GM23248 (cell line): ENCODE data around the gene AKAP7. TPM values are rescaled to one million over a fixed set of nuclear protein-coding genes. Genes with fewer than 3 reads are reported as not detected.

ENCODE experiments used
- DNase-seq: peaks from one replicate; pipeline ENCODE4 v3.0.0-alpha.2; 2015
- H2AFZ ChIP-seq: fragments of 200-600 bp; sonication (generic); 2 replicates; pipeline ENCODE4 v1.6.1; 2016; ENCODE audit warnings: antibody characterized with exemption
- H3F3A ChIP-seq: fragments of 200-600 bp; sonication (generic); 2 replicates; pipeline ENCODE4 v1.6.1; 2016; ENCODE audit warnings: mild to moderate bottlenecking, antibody characterized with exemption, mixed run types; ENCODE audit not compliant: insufficient read depth
- H3K27ac ChIP-seq: fragments of 200-600 bp; sonication (generic); 2 replicates; pipeline ENCODE4 v1.5.1; 2016; ENCODE audit warnings: mild to moderate bottlenecking
- H3K27me3 ChIP-seq: fragments of 200-600 bp; sonication (generic); replicated peaks from 2 replicates; pipeline ENCODE4 v1.6.1; 2016; ENCODE audit warnings: mild to moderate bottlenecking; ENCODE audit not compliant: insufficient read depth
- H3K36me3 ChIP-seq: fragments of 200-600 bp; sonication (generic); 2 replicates; pipeline ENCODE4 v1.6.1; 2016; ENCODE audit warnings: low read depth, mild to moderate bottlenecking
- H3K4me1 ChIP-seq: fragments of 200-600 bp; sonication (generic); 2 replicates; pipeline ENCODE4 v1.6.1; 2016; ENCODE audit warnings: mild to moderate bottlenecking; ENCODE audit not compliant: insufficient read depth
- H3K4me2 ChIP-seq: fragments of 200-600 bp; sonication (generic); one replicate; pipeline ENCODE4 v1.6.1; 2016; ENCODE audit warnings: mild to moderate bottlenecking; ENCODE audit not compliant: unreplicated experiment
- H3K4me3 ChIP-seq: fragments of 200-600 bp; sonication (generic); 2 replicates; pipeline ENCODE4 v1.5.1; 2016; ENCODE audit warnings: mild to moderate bottlenecking
- H3K79me2 ChIP-seq: fragments of 200-600 bp; sonication (generic); 2 replicates; pipeline ENCODE4 v1.6.1; 2016; ENCODE audit warnings: mild to moderate bottlenecking; ENCODE audit not compliant: insufficient read depth
- H3K9ac ChIP-seq: fragments of 200-600 bp; sonication (generic); 2 replicates; pipeline ENCODE4 v1.6.1; 2016; ENCODE audit warnings: mild to moderate bottlenecking
- H3K9me2 ChIP-seq: fragments of 200-600 bp; sonication (generic); 2 replicates; pipeline ENCODE4 v1.6.1; 2016; ENCODE audit warnings: mixed run types, mild to moderate bottlenecking, moderate library complexity; ENCODE audit not compliant: insufficient read depth
- H3K9me3 ChIP-seq: fragments of 200-600 bp; sonication (generic); one replicate; pipeline ENCODE4 v1.6.1; 2017; ENCODE audit warnings: low read depth
- H4K20me1 ChIP-seq: fragments of 200-600 bp; sonication (generic); 2 replicates; pipeline ENCODE4 v1.6.0; 2016; ENCODE audit not compliant: insufficient read depth
- EZH2 ChIP-seq: fragments of 200-600 bp; sonication (generic); IDR thresholded peaks from 2 replicates; pipeline ENCODE4 v1.6.1; 2018; ENCODE audit warnings: antibody characterized with exemption, mild to moderate bottlenecking; ENCODE audit not compliant: insufficient read depth, poor library complexity, severe bottlenecking
- EZH2phosphoT487 ChIP-seq: fragments of 200-600 bp; sonication (generic); IDR thresholded peaks from 2 replicates; pipeline ENCODE4 v1.6.1; 2018; ENCODE audit warnings: antibody characterized with exemption, moderate library complexity, mild to moderate bottlenecking, low read depth; ENCODE audit not compliant: insufficient read depth
- WGBS, 2 experiments: methylation state at CpG; one replicate each; pipeline ENCODE4 v1.1.6; 2015 to 2017; ENCODE audit warnings: low lambda C conversion rate in 2 of 2, low coverage in 1 of 2; ENCODE audit errors: missing lambda C conversion rate in 2 of 2; 5-methylcytosine and 5-hydroxymethylcytosine counted together
- in situ Hi-C: fragments of 300-500 bp; cut with MboI; formaldehyde crosslinking; loops from 2 replicates; pipeline ENCODE4 v1.15.0; 2020
- polyA plus RNA-seq: library from polyadenylated mRNA; unstranded; fragments of >200 nt; fragmentation: Nextera tagmentation; extraction: Ambion mirVana; gene quantifications from 2 replicates; pipeline ENCODE4 v1.2.1, GENCODE V29; 2016
- total RNA-seq: library from RNA; depleted of rRNA; stranded (reverse); fragments of >200 nt; shearing (Covaris generic); gene quantifications from 2 replicates; pipeline ENCODE4 v1.2.3, GENCODE V29; 2014

Gene AKAP7
- total and polyA plus RNA-seq, 2 experiments from 2014 or later = 3.2 to 8.2 TPM

DNA sequence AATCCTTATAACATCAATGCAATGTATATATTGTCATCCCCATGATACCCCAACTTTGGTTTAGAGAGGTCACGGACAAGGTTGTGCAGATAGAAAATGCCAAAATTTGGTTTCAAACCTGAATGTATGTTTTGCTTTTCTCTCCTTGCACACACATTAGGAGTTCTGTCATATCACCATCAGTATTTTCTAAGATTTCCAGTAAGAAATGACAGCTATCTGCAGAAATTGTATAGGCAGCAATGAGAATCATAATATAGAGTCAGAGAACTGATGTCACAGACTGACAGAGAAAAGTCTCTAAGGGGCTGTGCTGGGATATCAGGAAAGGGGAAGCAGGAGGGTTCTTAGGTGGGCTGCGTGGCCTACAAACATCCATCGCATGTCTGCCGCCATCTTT, 140.0 kb downstream of the AKAP7 start:
- WGBS, 2 experiments = 98 to 99% methylated on average over 4 of the region's 4 CpGs
- in situ Hi-C loops = no loop called here
- H3K36me3 ChIP-seq = peaks cover 5% of the 10 kb centered on the region; the same call in 1 of the 2 replicates
- H3K4me2 ChIP-seq = no peak overlapping the region
- H3K9ac ChIP-seq = no peak overlapping the region
- no peak overlapping the region for H2AFZ ChIP-seq
- H3K4me1 ChIP-seq = no peaks in the 10 kb centered on the region
- no peaks in the 10 kb centered on the region for H3K79me2 ChIP-seq
- TF ChIP-seq EZH2 = no peak
- no peak for TF ChIP-seq EZH2phosphoT487
- H3K9me3 ChIP-seq = no peaks in the 10 kb centered on the region
- DNase-seq = no peak
- H4K20me1 ChIP-seq = no peaks in the 10 kb centered on the region
- no peak overlapping the region for H3K4me3 ChIP-seq
- H3K9me2 ChIP-seq = no peaks in the 10 kb centered on the region; the same call in 1 of the 2 replicates
- no peaks in the 10 kb centered on the region for H3K27me3 ChIP-seq
- H3F3A ChIP-seq = no peaks in the 10 kb centered on the region
- no peak overlapping the region for H3K27ac ChIP-seq

DNA sequence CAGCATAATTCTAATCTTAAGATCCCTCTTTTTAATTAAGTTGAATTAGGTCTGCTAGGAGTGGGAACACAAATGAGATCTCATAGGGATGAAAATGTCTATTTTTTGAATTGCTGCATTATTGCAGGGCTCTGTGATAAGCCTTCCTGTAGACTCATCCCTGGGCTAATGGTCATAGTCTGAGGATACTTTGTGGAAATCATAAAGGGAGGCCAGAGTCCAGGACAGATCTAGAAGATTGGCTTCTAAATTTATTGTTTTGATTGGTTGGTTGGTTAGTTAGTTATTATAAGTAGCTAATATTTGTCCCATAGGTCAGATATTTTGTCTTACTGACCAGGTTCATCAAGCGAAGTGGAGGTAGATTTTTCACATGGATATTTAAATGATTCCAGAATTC, 142.3 kb downstream of the AKAP7 start:
- Histone ChIP-seq H3F3A (no peaks in the 10 kb centered on the region), H3K4me3 (no peak overlapping the region), H3K36me3 (no peaks in the 10 kb centered on the region), H4K20me1 (no peaks in the 10 kb centered on the region), H3K9me2 (no peaks in the 10 kb centered on the region; the same call in 1 of the 2 replicates), H3K27me3 (no peaks in the 10 kb centered on the region), H3K9ac (no peak overlapping the region), H3K4me1 (no peaks in the 10 kb centered on the region), H3K79me2 (no peaks in the 10 kb centered on the region), H3K9me3 (no peaks in the 10 kb centered on the region), H2AFZ (no peak overlapping the region), H3K27ac (no peak overlapping the region), H3K4me2 (no peak overlapping the region)
- no peak for TF ChIP-seq EZH2
- WGBS, 2 experiments = 90 to 98% methylated on average over 1 of the region's 1 CpG
- in situ Hi-C loops = no loop called here
- DNase-seq = no peak

DNA sequence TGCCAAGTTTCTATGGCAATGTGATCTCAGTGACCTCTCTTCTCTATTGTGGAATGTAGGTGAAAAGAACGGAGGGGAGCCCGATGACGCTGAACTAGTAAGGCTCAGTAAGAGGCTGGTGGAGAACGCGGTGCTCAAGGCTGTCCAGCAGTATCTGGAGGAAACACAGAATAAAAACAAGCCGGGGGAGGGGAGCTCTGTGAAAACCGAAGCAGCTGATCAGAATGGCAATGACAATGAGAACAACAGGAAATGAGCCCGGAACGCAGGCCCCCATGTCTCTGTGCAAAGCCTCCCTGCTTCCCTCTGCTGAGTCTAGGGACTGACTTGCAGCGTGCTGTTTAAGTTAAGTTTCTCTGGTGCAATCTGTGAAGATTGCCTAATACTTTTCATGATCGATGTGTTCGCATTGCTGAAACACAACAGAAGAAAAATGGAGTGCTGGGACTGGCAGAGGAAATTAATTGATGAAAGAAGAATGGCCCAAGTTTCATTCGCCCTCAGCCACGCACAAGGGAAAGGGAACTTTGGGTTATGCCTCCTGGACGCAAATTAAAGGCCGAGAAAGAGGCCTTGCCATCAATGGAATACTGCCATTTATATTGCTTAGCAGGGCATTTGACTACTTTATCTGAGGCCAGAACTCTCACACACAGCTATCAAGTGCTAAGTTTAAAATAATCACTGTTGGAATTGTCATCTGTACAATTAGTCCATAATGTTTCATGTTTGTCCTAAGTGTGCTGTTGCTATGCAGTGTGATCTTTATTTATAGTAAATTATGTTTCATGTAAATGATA, 146.4 kb downstream of the AKAP7 start:
- H3K9me2 ChIP-seq = no peaks in the 10 kb centered on the region
- no peaks in the 10 kb centered on the region for H3K79me2 ChIP-seq
- H3K36me3 ChIP-seq = no peaks in the 10 kb centered on the region
- H3K27me3 ChIP-seq = no peaks in the 10 kb centered on the region
- H3K4me2 ChIP-seq = peak overlapping the region; percentile 19
- H3K4me3 ChIP-seq = no peak overlapping the region
- no peaks in the 10 kb centered on the region for H3K4me1 ChIP-seq
- no peaks in the 10 kb centered on the region for H4K20me1 ChIP-seq
- H2AFZ ChIP-seq = peak overlapping the region; percentile 53
- no peaks in the 10 kb centered on the region for H3K9me3 ChIP-seq
- in situ Hi-C loops = no loop called here
- H3K27ac ChIP-seq = no peak overlapping the region
- no peaks in the 10 kb centered on the region for H3F3A ChIP-seq
- WGBS, 2 experiments = 39 to 53% methylated on average over 16 of the region's 16 CpGs
- TF ChIP-seq EZH2 = no peak
- TF ChIP-seq EZH2phosphoT487 = no peak
- H3K9ac ChIP-seq = no peak overlapping the region
- DNase-seq = peak; percentile 9

DNA sequence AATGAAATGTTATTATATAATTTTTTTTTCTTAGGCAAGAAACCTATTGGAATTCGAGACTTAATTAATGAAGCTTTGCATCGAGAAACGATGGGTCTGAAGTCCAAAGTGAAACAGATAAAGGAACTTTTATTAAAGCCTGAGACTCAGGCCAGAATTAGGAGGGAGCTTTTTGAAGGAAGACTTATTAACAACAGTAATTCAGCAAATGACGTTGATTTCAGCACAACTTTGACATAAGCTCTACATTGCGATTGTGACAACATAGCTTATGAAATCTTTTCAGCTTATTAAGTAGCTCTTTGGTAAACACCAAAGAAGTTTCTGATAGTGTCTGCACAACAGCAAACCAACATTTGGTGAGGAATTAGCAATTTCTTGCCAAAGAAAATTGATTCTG, 147.1 kb downstream of the AKAP7 start:
- Histone ChIP-seq H2AFZ (no peak overlapping the region), H3K4me2 (no peak overlapping the region), H3K27ac (no peak overlapping the region), H3K36me3 (no peaks in the 10 kb centered on the region), H3K9ac (no peak overlapping the region), H3K9me2 (no peaks in the 10 kb centered on the region), H3K4me3 (no peak overlapping the region), H3K4me1 (no peaks in the 10 kb centered on the region), H3K9me3 (no peaks in the 10 kb centered on the region), H3F3A (no peaks in the 10 kb centered on the region), H4K20me1 (no peaks in the 10 kb centered on the region), H3K27me3 (no peaks in the 10 kb centered on the region), H3K79me2 (no peaks in the 10 kb centered on the region)
- in situ Hi-C loops = no loop called here
- TF ChIP-seq EZH2phosphoT487 (no peak), EZH2 (no peak)
- no peak for DNase-seq
- WGBS, 2 experiments = 81 to 84% methylated on average over 5 of the region's 5 CpGs
